Measurements from ENCODE around the gene LUC7L.
"Not testable (repeated sequence)": the region's sequence is repeated elsewhere in the genome, so short reads cannot be mapped to it uniquely, and the experiment has no call there.

Gene LUC7L

DNA sequence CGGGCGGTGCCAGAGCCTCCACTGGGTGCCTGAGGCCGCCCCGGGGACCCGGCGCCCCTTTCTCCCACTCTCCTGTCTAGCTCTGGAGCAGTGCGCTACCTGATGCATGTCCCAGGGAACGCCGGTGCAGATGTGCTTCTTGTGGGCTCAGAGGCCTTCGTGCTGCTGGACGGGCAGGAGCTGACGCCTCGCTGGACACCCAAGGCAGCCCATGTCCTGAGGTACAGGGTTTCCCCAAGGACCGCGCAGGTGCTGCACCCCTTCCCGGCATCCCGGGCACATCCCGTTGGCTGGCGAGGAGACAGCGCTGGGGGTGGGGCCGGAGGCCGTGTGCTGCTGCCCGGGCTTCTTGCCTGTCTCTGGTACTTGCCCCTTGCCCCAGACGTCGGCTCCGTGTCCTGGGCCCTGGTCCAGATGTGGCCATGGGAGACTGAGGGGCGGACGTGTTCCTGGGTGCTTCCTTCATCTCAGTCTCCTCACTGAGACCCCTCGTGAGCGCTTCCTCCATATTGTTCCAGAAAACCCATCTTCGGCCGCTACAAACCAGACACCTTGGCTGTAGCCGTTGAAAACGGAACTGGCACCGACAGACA lies 34.0 kb upstream of the LUC7L start:
- no peak for DNase-seq

DNA sequence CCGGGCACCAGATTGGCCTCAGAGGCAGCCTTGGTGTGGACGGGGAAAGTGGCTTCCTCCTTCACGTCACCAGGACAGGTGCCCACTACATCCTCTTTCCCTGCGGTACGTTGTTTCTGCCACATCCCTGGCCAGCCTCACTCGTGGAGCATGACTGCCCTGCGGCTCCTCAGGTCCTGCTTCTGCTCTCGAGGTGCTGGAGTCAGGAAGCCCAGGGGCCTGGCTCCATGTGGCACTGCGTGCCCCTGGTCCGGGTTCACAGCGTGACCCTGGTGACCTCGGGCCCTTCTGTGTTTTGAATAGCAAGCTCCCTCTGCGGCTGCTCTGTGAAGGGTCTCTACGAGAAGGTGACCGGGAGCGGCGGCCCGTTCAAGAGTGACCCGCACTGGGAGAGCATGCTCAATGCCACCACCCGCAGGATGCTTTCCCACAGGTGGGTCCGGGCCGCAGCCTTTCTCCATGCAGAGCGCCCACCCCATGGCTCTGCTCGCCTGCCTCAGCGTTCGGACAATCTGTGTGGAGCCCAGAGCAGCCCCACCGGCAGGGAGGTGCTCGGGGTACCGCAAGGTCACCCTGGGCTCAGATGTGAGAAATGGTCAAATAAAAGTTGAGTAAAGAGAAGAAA lies 33.0 kb upstream of the LUC7L start:
- no peak for DNase-seq

GRCh38 chr16:261031-261691 lies 31.9 kb upstream of the LUC7L start:
- no peak for DNase-seq

DNA sequence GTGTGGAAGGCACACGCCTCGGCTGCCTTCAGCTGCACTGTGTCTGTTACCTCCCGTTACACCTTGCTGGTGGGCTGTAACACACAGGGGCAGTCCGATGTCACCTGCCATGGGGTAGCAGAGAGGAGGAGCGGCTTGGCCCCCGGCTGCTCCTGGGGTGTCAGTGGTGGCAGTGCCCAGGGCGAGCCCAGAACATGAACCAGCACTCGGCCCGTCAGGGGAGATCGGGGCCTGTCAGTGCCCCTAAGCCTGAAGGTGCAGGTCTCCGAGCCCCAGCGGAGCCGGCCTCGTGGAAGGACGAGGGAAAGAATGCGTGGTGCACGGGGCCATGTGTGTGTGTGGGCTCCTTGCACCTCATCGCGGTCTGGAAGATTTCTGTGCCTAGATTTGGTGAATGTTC lies 31.1 kb upstream of the LUC7L start:
- no peak for DNase-seq

- DNase-seq, result no peak
Observed at GRCh38 chr16:259814-260253, 30.6 kb upstream of the LUC7L start.

- no peak for DNase-seq
Observed at GRCh38 chr16:259226-259625, 30.0 kb upstream of the LUC7L start.

- not testable (repeated sequence) for DNase-seq
Observed at GRCh38 chr16:258091-258490, 28.8 kb upstream of the LUC7L start.

- DNase-seq, result no peak
Observed at GRCh38 chr16:255183-255582, 25.9 kb upstream of the LUC7L start.

GRCh38 chr16:254461-254860 lies 25.2 kb upstream of the LUC7L start:
- DNase-seq, result no peak

DNA sequence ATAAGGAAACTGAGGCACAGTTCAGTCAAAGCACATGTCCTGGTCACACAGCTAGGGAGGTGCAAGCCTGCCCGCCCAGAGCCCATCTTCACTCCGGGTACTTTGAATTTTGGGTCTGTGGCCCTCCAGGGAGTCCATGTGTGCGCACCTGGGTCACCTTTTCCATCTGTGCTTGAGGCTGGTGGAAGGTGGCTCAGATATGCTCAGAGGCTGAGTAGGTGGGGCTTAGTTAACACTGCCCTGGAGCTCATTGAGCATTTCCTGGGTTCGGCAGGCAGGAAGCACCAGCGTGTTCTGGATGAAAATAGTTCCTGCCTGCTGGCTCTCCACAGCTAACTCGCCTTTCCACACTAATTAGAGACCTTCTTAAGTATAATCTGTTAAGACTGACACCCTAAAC lies 24.6 kb upstream of the LUC7L start:
- no peak for DNase-seq

GRCh38 chr16:252366-253337 lies 23.4 kb upstream of the LUC7L start:
- no peak for DNase-seq

DNA sequence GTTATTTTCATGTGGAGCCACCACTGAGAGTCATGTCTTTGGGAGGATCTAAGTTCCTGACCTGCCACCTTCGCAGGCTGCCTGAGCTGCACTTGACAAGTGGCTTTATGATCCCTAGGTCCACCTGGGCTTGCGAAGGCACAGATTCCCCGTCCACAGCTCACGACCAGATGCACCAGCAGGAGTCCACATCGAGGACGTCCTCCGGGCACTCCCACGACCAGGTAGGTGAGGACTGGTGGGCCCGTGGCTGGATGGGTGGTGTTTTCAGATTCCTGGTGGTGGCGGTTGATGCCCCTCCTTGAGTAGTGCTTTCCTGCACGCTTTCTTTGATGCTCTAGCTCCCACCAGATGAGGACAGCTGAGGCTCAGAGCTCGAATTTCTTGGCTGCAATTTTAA lies 20.2 kb upstream of the LUC7L start:
- DNase-seq, result no peak

- no peak for DNase-seq
Observed at GRCh38 chr16:247027-247426, 17.8 kb upstream of the LUC7L start.

DNA sequence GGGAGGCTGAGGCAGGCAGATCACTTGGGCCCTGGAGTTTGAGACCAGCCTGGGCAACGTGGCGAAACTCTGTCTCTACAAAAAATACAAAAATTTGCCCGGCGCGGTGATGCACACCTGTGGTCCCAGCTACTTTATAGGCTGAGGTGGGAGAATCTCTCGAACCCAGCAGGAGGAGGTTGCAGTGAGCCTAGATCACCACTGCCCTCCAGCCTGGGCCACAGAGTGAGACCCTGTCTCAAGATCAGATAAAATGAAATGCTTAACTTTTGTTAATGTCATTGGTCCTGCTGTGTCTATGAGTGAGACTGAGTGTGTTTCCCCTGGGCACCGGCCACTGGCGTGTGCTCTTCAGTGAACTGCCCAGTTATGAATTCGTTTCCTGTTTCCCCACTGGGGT lies 15.9 kb upstream of the LUC7L start:
- DNase-seq, result no peak

DNA sequence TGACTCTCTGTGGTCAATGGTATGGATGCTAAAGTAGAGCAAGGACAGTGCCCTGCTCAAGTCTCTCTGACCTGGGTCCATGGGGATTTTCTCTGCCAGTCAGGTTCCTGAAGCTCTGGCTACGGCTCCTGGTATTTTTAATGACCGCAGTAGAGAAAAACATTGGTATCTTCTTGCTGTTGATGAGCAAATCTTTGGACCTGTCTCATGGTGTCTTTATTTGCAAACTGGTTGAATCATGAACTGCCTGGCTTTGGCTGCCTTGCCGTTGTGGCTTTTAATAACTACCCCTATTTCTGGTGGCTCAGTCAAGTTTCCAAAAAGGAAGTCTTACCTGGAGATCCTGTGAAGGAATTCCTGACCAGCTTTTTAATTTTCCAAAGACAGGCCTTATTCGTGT lies 14.1 kb upstream of the LUC7L start:
- DNase-seq, result no peak

DNA sequence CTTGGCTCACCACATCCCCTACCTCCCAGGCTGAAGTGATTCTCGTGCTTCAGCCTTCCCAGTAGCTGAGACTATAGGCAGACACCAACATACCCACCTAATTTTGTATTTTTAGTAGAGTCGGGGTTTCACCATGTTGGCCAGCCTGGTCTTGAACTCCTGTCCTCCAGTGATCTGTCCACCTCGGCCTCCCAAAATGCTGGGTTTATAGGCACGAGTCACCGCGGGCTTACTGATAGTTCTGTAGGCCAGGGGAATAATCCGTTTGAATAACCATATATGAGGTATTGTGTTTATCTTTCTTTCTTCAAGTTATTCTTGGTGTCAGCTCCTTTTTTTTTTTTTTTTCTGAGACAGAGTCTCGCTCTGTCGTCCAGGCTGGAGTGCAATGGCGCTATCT lies 13.0 kb upstream of the LUC7L start:
- DNase-seq, result no peak

GRCh38 chr16:240559-240958 lies 11.3 kb upstream of the LUC7L start:
- no peak for DNase-seq

DNA sequence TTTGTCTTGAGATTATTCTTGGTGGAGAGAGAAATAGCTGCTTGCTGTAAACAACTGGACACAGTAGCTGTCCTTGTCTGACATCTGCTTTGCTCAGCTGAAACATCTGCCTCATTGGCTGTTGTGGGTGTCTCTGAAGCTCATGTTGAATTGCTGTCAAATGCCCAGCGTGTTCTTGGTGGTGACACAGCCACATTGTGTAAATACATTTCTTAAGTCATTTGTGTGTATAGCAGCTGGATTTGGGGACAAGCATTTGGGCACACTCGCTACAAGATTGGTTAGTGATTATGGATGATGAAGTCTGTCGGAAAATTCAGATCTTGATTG lies 10.7 kb upstream of the LUC7L start:
- DNase-seq, result no peak

DNA sequence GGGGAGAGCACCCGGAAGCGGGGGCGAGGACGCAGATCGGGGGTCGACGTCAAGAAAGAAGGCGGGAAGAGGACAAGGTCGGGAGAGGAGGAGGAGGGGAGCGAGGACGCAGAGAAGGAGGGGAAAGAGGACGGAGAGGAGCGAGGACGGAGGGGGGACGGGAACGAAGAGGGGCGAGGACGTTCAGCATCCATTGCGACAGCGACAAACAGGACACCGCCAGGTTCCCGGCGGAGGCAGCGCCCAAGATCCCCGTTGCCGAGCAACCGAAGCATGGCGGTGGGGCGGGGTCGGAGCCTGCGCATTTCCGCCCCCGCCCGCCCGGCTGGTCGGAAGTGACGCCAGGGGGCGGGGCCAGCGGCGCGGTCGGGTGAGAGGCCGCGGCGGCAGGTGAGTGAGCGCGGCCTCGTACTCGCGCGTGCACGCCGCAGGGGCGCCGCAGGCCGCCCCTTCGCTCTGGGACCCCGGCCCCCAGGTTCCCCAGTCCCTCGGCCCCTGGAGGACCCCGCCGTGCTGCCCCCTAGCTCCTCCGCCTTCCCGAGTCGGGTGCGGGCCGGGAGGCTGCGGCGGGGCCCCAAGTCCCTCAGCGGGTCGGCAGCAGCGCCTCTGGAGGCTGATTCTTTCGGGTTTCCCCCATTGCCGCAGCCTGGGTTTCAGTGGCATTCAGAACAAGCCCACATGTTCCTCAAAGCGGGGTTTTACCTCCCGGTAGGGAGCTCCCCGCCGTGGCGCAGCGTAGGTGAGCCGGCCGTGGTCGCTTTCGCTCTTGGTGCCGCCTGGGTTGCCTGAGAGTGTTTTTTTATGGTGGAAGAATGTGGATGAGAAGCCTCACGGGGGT lies 5.4 kb upstream of the LUC7L start, which contains the start of gene FAM234A:
TSS of gene FAM234A (plus strand) at position 354 of the 838 bp plus-strand sequence. CDS start 19,593 bp downstream, outside the sequence.
- DNase-seq, result peak; percentile 78

DNA sequence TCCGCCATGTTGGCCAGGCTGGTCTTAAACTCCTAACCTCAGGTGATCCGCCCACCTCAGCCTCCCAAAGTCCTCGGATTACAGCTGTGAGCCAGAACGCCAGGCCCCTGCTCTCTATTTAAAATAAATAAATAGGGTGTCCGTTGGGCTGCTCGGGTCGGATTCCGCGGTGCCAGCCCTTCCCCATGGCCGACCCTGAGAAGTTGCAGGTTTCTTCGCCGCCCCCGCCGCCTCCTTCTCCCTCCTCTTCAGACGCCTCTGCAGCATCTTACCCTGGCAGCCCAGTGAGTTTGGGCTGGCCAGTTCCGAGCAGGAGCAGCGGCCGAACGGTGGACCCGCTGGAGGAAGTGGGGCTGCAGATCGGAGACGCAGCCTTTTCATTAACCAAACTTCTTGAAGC lies 1.7 kb upstream of the LUC7L start:
- no peak for DNase-seq

DNA sequence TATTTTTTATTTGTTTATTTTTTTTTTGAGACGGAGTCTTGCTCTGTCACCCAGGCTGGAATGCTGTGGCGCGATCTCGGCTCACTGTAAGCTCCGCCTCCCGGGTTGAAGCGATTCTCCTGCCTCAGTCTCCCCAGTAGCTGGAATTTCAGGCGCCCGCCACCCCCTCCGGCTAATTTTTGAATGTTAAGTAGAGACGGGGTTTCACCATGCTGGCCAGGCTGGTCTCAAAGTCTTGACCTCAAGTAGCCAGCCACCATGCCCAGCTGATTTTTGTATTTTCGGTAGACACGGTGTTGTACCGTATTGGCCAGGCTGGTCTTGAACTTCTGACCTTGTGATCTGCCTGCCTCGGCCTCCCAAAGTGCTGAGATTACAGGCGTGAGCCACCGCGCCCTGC lies 1.1 kb upstream of the LUC7L start:
- not testable (repeated sequence) for DNase-seq

DNA sequence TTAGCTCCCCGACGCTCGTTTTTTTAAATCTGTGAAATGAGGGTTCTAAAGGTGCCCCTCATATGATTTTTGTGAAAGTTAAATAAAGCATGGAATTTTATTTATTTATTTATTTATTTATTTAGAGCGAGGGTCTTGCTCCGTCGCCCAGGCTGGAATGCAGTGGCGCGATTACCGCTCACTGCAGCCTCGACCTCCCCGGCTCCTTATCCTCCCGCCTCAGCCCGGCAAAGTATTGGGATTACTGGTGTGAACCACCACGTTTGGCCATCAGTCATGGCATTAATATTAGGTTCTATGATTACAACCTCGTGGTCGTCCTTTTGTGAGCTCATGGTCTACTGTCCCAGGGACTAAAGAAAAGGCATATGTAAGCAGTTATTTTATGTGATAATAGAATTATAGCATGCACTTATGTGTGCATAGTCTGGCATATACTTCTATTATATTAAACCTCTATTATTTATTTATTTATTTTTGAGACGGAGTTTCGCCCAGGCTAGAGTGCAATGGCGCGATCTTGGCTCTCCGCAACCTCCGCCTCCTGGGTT lies 557 bp upstream of the LUC7L start:
- DNase-seq, result no peak
